AG04449 (cell line): ENCODE results near the gene MEOX1.

ENCODE experiments used
- CTCF ChIA-PET: fragments of 350-600 bp; formaldehyde crosslinking; extraction: SDS; loops from one replicate; lab custom pipeline; 2021; ENCODE audit warnings: antibody characterized with exemption; lab: Yijun Ruan, JAX
- POLR2A ChIA-PET: fragments of 400-600, 350-600 bp; formaldehyde crosslinking; extraction: SDS; loops from one replicate; lab custom pipeline; 2020; ENCODE audit warnings: antibody characterized with exemption, inconsistent platforms; lab: Yijun Ruan, JAX
- DNase-seq: peaks from one replicate; pipeline ENCODE4 v3.0.0-alpha.2; 2010; ENCODE audit warnings: low read depth, low spot score
- H3K4me3 ChIP-seq: 2 replicates; pipeline ENCODE4 v1.5.1; 2011; ENCODE audit warnings: low read depth, mild to moderate bottlenecking, control low read depth, low read length
- TF ChIP-seq, protein P1 (sequence below): IDR thresholded peaks from one replicate; pipeline ENCODE4 v1.5.1; 2011; ENCODE audit warnings: mild to moderate bottlenecking, moderate library complexity, low read length, control low read depth, inconsistent platforms; ENCODE audit not compliant: insufficient read depth; ENCODE audit errors: missing control alignments

MEOX1 gene

DNA sequence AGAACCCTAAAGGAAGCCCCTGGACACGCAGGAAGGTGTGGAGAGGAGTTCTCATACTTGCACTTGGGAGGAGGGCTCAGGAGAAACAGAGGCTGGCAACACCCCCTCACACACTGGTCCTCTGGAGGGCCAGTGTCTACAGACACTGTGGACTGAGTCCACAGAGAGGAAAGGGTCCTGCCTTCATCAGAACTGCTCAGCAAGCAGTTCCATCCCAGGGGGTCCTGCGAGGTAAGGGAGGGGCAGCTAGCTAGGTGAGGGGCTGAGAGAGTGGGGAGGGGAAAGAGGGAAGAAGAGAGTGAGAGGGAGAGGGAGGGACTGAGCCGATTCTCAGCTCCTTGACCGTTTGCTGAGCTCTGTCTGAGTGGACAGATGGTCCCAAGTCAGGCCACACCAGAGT, 17.7 kb upstream of the MEOX1 start:
- TF ChIP-seq, protein P1, sequence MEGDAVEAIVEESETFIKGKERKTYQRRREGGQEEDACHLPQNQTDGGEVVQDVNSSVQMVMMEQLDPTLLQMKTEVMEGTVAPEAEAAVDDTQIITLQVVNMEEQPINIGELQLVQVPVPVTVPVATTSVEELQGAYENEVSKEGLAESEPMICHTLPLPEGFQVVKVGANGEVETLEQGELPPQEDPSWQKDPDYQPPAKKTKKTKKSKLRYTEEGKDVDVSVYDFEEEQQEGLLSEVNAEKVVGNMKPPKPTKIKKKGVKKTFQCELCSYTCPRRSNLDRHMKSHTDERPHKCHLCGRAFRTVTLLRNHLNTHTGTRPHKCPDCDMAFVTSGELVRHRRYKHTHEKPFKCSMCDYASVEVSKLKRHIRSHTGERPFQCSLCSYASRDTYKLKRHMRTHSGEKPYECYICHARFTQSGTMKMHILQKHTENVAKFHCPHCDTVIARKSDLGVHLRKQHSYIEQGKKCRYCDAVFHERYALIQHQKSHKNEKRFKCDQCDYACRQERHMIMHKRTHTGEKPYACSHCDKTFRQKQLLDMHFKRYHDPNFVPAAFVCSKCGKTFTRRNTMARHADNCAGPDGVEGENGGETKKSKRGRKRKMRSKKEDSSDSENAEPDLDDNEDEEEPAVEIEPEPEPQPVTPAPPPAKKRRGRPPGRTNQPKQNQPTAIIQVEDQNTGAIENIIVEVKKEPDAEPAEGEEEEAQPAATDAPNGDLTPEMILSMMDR, result no peak
- POLR2A ChIA-PET, result no interaction called here
- no peak for DNase-seq
- CTCF ChIA-PET, result interaction anchor here (1.0 to 1.4 kb wide), 4 partner anchors 10 to 73 kb away, joined by 3 to 4 read pairs (median 4); no protein-coding TSS in a partner anchor
- H3K4me3 ChIP-seq, result no peak overlapping the region

DNA sequence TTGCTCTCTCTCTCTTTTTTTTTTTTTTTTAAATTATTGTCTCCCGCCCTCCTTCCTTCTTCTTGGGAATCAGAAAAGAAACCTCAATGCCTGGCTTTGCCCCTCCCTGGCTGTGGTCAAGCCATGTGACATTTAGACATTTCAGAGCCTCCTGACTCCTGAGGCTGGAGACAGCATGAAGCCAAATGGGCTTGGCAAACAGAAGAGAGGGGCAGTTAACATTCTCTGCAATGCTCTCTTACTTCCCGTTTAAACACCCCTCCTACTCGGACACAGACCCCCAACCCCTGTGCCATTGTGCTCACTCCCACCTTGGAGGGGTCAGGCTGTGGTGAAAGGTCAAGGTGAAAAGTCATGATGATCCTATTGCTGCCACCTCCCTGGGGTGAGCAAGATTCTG, 14.7 kb upstream of the MEOX1 start:
- CTCF ChIA-PET, result interaction anchor here (0.9 to 5.4 kb wide), 5 partner anchors 17 to 182 kb away, joined by 3 to 34 read pairs (median 5); no protein-coding TSS in a partner anchor
- TF ChIP-seq, protein P1, result no peak
- POLR2A ChIA-PET, result no interaction called here
- DNase-seq, result no peak
- H3K4me3 ChIP-seq, result no peak overlapping the region

DNA sequence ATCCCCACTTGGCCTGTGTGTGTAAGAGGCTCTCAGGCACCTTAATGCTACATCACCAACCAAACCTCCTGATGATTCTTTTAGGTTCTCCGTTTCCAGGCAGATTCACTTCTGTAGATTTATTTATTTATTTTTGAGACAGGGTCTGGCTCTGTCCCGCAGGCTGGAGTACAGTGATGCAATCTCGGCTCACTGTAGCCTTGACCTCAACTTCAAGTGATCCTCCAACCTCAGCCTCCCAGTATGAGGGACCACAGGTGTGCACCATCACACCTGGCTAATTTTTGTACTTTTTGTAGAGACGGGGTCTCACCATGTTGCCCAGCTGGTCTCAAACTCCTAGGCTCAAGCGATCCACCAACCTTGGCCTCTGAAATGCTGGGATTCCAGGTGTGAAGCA, 12.7 kb upstream of the MEOX1 start:
- CTCF ChIA-PET, result interaction anchor here (0.7 to 5.4 kb wide), 33 partner anchors 9 to 276 kb away, joined by 3 to 69 read pairs (median 5); partner anchors contain the start of genes DHX8, ETV4 and MEOX1
- POLR2A ChIA-PET, result interaction anchor here (0.6 kb wide), 1 partner anchor 80 kb away, joined by 3 read pairs; no protein-coding TSS in a partner anchor

DNA sequence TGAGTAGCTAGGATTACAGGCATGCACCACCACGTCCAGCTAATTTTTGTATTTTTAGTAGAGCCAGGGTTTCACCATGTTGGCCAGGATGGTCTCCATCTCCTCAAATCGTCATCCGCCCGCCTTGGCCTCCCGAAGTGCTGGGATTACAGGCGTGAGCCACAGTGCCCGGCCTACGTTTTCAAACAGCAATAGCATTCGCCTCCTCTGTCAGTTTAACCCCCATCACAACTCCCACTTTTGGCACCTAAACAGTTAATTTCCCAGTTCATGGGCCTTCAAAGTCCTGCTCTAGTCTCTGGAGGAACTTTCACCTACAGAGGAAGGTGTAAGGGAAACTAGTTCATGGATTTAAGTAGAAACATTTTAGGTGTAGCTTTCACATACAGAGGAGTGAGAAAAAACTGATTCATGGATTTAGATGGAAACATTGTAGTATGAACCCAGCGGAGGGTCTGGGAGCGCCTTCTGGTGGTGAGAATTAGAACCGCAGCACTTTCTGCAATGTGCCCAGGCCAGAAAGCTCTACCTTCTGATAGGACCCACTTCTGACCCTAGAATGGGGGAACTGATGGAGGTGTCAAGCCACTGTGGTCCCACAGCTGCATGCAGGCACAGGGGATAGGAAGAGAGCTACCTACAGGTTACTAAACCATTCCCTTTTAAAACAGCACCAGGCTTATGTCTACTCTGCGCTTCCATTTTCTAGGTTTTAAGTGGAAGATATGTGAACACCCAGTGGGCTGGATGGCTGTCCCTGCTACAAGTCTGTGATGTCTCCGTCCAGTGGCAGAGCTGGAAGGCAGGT, 12.0 kb upstream of the MEOX1 start:
- CTCF ChIA-PET, result interaction anchor here (0.6 to 5.4 kb wide), 54 partner anchors 10 to 285 kb away, joined by 3 to 69 read pairs (median 4); partner anchors contain the start of genes DHX8, ETV4 and MEOX1
- TF ChIP-seq, protein P1, result peak; percentile 85
- no peak for DNase-seq
- no peak overlapping the region for H3K4me3 ChIP-seq
- POLR2A ChIA-PET, result interaction anchor here (0.6 kb wide), 1 partner anchor 80 kb away, joined by 3 read pairs; no protein-coding TSS in a partner anchor

More for the DNA sequence above, 12.7 kb upstream of the MEOX1 start:
- TF ChIP-seq, protein P1, result no peak
- H3K4me3 ChIP-seq, result no peak overlapping the region
- no peak for DNase-seq

DNA sequence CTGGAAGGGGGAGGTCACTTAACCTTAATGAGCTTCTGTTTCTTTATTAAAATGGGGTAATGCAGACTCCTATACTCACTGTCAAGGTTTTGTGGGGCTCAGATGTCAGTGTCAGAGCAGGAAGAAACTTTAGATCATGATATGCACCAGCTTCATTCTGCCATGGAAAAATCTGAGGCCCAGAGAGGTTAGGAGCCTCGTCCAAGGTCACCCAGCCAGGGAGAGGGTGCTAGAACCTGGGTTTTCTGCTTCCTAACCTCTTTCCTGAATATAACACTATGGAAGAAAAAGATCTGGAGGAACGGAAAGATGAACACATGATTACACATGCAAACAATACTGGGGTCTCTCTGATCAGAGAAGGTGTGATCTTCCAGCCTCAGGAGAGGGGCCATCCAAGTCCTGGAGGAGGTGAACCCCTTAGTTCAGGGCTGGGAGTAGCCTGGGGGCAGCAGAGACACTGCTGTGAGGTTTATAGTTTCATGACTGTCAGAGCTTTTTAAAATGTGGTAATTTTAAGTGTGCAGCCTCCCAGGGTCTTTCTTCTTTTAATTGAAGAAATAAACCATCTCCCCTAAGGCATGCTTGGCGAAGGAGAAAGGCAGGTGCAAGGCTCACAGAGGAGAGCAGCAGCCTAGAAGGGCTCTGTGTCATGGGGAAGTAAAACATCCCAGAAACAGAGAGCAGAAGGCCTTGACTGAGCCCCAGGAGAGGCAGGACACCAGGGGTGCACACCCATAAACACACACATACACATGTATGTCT, 10.2 kb upstream of the MEOX1 start:
- DNase-seq, result no peak
- POLR2A ChIA-PET, result interaction anchor here (0.6 kb wide), 1 partner anchor 80 kb away, joined by 3 read pairs; no protein-coding TSS in a partner anchor

More for the DNA sequence above, 10.2 kb upstream of the MEOX1 start:
- TF ChIP-seq, protein P1, result no peak
- CTCF ChIA-PET, result interaction anchor here (1.5 to 5.4 kb wide), 6 partner anchors 11 to 110 kb away, joined by 3 to 69 read pairs (median 23); partner anchors contain the start of gene MEOX1
- no peak overlapping the region for H3K4me3 ChIP-seq
